Neuron (in vitro differentiated cells): Measurements from ENCODE around the gene ARL14.

Experiments used
- H2AFZ ChIP-seq: one replicate; pipeline ENCODE4 v1.6.1; 2013; ENCODE audit warnings: low read depth, mild to moderate bottlenecking, inconsistent platforms, low read length, moderate library complexity
- H3K27me3 ChIP-seq: one replicate; pipeline ENCODE4 v1.6.1; 2013; ENCODE audit warnings: low read length; ENCODE audit not compliant: insufficient read depth
- H3K36me3 ChIP-seq: one replicate; pipeline ENCODE4 v1.6.1; 2013; ENCODE audit warnings: low read length; ENCODE audit not compliant: insufficient read depth
- H3K4me1 ChIP-seq: one replicate; pipeline ENCODE4 v1.6.1; 2013; ENCODE audit warnings: low read length; ENCODE audit not compliant: insufficient read depth
- H3K4me3 ChIP-seq: 2 replicates; pipeline ENCODE4 v1.5.1; 2013; ENCODE audit warnings: mild to moderate bottlenecking, low read length, moderate library complexity
- H3K9me3 ChIP-seq: one replicate; pipeline ENCODE4 v1.6.1; 2013; ENCODE audit warnings: low read length

The ARL14 gene

GRCh38 chr3:160661660-160662059, 15.3 kb upstream of the ARL14 start:
- Histone ChIP-seq H3K4me1 (peaks cover 36% of the 10 kb centered on the region), H3K4me3 (no peak overlapping the region), H2AFZ (no peak overlapping the region), H3K36me3 (no peaks in the 10 kb centered on the region), H3K27me3 (no peaks in the 10 kb centered on the region), H3K9me3 (no peaks in the 10 kb centered on the region)

GRCh38 chr3:160665231-160665630, 11.7 kb upstream of the ARL14 start:
- Histone ChIP-seq H3K27me3 (no peaks in the 10 kb centered on the region), H3K9me3 (no peaks in the 10 kb centered on the region), H3K4me1 (peaks cover 38% of the 10 kb centered on the region), H3K4me3 (no peak overlapping the region), H2AFZ (no peak overlapping the region), H3K36me3 (no peaks in the 10 kb centered on the region)

GRCh38 chr3:160665784-160666526, 11.0 kb upstream of the ARL14 start:
- no peak overlapping the region for H3K4me3 ChIP-seq
- H3K36me3 ChIP-seq = no peaks in the 10 kb centered on the region
- H3K4me1 ChIP-seq = peaks cover 35% of the 10 kb centered on the region
- no peaks in the 10 kb centered on the region for H3K27me3 ChIP-seq
- no peak overlapping the region for H2AFZ ChIP-seq
- no peaks in the 10 kb centered on the region for H3K9me3 ChIP-seq

- Histone ChIP-seq H3K4me3 (no peak overlapping the region), H2AFZ (no peak overlapping the region), H3K27me3 (no peaks in the 10 kb centered on the region), H3K9me3 (no peaks in the 10 kb centered on the region), H3K4me1 (peaks cover 23% of the 10 kb centered on the region), H3K36me3 (no peaks in the 10 kb centered on the region)
Measured at GRCh38 chr3:160667452-160667851, 9.5 kb upstream of the ARL14 start.

- Histone ChIP-seq H3K36me3 (no peaks in the 10 kb centered on the region), H2AFZ (no peak overlapping the region), H3K9me3 (no peaks in the 10 kb centered on the region), H3K27me3 (no peaks in the 10 kb centered on the region), H3K4me1 (peaks cover 18% of the 10 kb centered on the region), H3K4me3 (no peak overlapping the region)
Measured at GRCh38 chr3:160668454-160668853, 8.5 kb upstream of the ARL14 start.

- no peak overlapping the region for H3K4me3 ChIP-seq
- no peaks in the 10 kb centered on the region for H3K27me3 ChIP-seq
- H3K36me3 ChIP-seq = no peaks in the 10 kb centered on the region
- no peak overlapping the region for H2AFZ ChIP-seq
- H3K4me1 ChIP-seq = peaks cover 6% of the 10 kb centered on the region
- no peaks in the 10 kb centered on the region for H3K9me3 ChIP-seq
Measured at GRCh38 chr3:160671231-160671630, 5.7 kb upstream of the ARL14 start.

GRCh38 chr3:160671995-160672394, 5.0 kb upstream of the ARL14 start:
- Histone ChIP-seq H3K4me3 (no peak overlapping the region), H3K4me1 (no peaks in the 10 kb centered on the region), H3K27me3 (no peaks in the 10 kb centered on the region), H3K9me3 (no peaks in the 10 kb centered on the region), H2AFZ (no peak overlapping the region), H3K36me3 (no peaks in the 10 kb centered on the region)

GRCh38 chr3:160673188-160673587, 3.8 kb upstream of the ARL14 start:
- Histone ChIP-seq H3K4me1 (no peaks in the 10 kb centered on the region), H3K4me3 (no peak overlapping the region), H2AFZ (no peak overlapping the region), H3K9me3 (no peaks in the 10 kb centered on the region), H3K27me3 (no peaks in the 10 kb centered on the region), H3K36me3 (no peaks in the 10 kb centered on the region)

- H3K9me3 ChIP-seq = no peaks in the 10 kb centered on the region
- H3K27me3 ChIP-seq = no peaks in the 10 kb centered on the region
- H2AFZ ChIP-seq = no peak overlapping the region
- H3K4me3 ChIP-seq = no peak overlapping the region
- H3K4me1 ChIP-seq = no peaks in the 10 kb centered on the region
- no peaks in the 10 kb centered on the region for H3K36me3 ChIP-seq
Measured at GRCh38 chr3:160675566-160676124, 1.3 kb upstream of the ARL14 start.

GRCh38 chr3:160677459-160677881, 510 bp downstream of the ARL14 start:
- no peaks in the 10 kb centered on the region for H3K4me1 ChIP-seq
- no peaks in the 10 kb centered on the region for H3K27me3 ChIP-seq
- H3K9me3 ChIP-seq = no peaks in the 10 kb centered on the region
- no peak overlapping the region for H3K4me3 ChIP-seq
- no peaks in the 10 kb centered on the region for H3K36me3 ChIP-seq
- no peak overlapping the region for H2AFZ ChIP-seq

- Histone ChIP-seq H3K36me3 (no peaks in the 10 kb centered on the region), H3K27me3 (no peaks in the 10 kb centered on the region), H3K4me1 (no peaks in the 10 kb centered on the region), H3K4me3 (no peak overlapping the region), H3K9me3 (no peaks in the 10 kb centered on the region), H2AFZ (no peak overlapping the region)
Measured at GRCh38 chr3:160678292-160678842, 1.4 kb downstream of the ARL14 start.

- Histone ChIP-seq H3K9me3 (no peaks in the 10 kb centered on the region), H3K4me3 (no peak overlapping the region), H2AFZ (no peak overlapping the region), H3K27me3 (no peaks in the 10 kb centered on the region), H3K4me1 (no peaks in the 10 kb centered on the region), H3K36me3 (no peaks in the 10 kb centered on the region)
Measured at GRCh38 chr3:160684368-160684740, 7.4 kb downstream of the ARL14 start.

GRCh38 chr3:160685144-160685766, 8.3 kb downstream of the ARL14 start:
- Histone ChIP-seq H3K9me3 (no peaks in the 10 kb centered on the region), H3K36me3 (no peaks in the 10 kb centered on the region), H3K4me1 (no peaks in the 10 kb centered on the region), H2AFZ (no peak overlapping the region), H3K27me3 (no peaks in the 10 kb centered on the region), H3K4me3 (no peak overlapping the region)
